GM18861 (cell line): ENCODE results near the gene KIAA0513.

Experiments used
- ATAC-seq: cut with Tn5 transposase; IDR thresholded peaks from one replicate; pipeline ENCODE4 v1.9.1; 2021; ENCODE audit not compliant: unreplicated experiment

The KIAA0513 gene

GRCh38 chr16:85085721-85086120 lies 58.1 kb downstream of the KIAA0513 start:
- no peak for ATAC-seq

DNA sequence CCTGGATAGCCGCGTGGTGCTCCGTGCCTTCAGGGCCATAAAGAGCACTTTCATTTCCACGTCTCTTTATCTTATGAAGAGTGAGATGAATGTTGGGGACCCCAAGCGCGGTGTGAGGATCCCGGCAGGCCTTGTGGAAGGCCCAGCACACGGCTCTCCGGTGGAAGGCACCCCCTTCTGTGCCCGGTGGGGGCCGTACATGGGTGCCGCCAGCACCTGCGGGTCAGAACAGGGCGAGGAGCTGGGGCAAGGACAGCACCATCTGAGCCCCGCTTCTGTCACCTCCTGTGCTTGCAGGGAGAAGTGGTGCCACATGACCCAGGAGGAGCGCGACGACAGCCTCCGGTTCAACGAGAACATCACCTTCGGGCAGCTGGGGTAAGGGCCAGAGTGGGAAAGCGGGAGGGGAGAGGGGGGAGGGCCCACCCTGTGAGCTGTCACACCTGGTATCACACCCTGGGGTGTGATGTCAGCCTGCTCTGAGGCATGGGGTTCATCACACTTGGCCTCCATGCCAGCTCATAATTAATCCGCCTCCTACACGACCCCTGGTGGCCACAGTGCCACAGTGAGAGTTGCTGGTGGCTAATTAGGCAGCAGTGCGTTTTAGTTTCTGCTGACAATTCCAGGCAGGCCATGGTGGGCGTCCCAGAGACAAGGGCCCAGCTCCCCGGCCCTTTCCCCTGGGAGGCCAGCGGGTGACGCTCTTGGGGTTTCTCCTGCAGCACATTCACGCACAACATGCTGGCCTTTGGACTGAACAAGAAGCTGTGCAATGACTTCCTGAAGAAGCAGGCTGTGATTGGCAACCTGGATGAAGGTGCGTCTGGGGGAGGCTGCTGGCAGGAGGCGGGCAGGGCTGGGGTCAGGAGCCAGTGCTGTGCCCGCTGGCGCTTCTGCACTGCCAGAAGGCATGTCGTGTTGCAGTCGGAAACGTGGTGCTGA lies 59.0 kb downstream of the KIAA0513 start:
- ATAC-seq: no peak

DNA sequence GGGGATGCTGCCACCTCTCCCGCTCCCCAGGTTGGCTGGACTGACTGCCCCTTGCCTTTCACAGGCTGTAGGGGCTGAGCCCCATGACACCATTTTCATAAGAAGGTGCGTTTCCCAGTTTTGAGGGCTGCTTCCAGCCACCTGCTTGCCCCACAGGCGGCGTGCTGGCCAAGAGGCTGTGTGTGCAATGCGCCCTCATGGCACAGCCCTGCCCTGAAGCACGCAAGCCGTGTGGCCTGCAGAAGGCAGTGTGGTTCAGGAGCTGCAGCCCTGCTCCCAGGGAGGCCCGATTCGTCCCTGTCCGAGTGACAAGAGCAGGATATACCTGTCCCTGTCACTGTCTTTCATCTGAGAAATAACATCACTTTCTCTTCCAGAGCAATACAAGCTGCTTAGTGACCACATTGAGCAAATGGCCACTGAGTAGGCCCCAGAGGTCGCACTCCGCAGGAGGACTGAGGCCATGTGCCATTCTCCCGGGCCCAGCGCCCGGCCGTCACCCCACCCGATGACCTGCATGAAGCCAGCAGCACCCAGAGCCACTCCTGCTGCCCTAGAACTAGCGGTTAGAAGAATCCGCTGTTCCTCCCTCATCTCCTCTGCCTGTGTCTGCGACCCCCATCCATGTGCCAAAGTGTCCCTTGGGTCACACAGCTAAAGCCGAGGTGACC lies 60.4 kb downstream of the KIAA0513 start:
- ATAC-seq: no peak

DNA sequence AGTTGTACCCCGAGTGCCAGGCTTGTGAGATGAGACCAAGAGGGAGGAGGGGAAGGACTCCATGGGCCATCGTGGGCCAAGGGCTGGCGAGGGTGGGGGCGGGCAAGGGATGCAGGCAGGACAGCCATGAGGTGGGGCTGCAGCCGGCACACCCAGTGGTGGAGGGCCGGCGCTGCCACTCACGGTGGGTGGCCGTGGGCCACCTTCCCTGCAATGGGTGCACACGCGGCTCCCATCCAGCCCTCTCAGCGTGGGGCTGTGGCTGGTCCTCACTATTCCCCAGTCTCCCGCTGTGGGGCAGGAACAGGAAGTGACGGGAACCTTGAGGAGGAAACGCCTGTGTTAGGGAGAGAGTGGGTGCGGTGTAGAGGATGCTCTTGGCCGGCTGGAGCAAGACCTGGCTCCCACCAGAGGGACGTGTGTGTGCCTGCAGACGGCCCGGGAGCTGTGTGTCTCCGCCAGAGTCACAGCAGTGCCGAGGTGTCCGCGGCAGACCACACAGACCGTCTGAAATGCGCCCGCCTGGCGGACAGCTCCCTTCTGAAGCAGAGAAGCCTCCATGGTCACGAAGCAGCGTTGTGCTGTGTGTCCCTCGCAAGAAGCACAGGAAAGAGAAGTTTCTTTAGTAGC lies 61.1 kb downstream of the KIAA0513 start:
- no peak for ATAC-seq

DNA sequence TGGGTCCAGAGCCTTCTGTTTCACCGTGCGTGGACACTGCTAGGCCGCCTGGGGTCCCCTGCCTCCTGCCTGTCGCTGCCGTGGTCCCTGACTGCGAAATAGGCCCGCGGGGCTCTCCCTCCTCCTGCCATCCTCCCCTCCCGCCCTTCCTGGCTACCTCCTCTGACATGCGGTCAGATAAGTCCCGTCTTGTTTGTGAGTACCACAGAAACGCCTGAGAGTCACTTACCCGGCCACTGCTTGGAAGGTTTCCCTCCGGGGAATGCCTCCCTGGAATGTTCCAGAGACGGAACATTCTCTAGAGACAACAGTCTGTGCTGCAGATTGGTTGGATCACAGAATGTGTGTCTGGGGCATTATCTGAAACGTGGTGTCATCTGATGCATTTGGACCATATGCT lies 61.9 kb downstream of the KIAA0513 start:
- no peak for ATAC-seq

GRCh38 chr16:85090181-85090580 lies 62.6 kb downstream of the KIAA0513 start:
- no peak for ATAC-seq

GRCh38 chr16:85090873-85091521 lies 63.4 kb downstream of the KIAA0513 start:
- no peak for ATAC-seq

GRCh38 chr16:85091522-85091910 lies 63.9 kb downstream of the KIAA0513 start:
- ATAC-seq: no peak

DNA sequence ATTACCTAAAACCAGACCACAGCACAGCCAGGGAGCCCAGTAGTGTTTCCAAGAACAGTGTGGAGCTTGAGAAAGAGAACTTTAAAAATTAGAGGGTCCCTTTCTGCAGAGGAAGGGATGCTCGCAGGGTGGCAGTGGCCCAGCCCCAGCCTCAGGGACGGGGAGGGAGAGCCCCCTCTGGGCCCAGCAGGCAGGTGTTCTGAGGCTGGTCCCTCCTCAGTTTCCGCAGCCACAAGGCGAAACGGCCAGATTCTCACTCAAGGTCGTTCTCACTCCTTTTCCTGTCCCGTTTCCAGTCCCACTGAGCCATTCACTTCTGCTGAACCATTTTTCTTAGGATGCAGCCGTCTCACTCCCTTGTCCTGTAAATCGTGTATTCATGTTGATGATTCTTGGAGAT lies 64.7 kb downstream of the KIAA0513 start:
- no peak for ATAC-seq

DNA sequence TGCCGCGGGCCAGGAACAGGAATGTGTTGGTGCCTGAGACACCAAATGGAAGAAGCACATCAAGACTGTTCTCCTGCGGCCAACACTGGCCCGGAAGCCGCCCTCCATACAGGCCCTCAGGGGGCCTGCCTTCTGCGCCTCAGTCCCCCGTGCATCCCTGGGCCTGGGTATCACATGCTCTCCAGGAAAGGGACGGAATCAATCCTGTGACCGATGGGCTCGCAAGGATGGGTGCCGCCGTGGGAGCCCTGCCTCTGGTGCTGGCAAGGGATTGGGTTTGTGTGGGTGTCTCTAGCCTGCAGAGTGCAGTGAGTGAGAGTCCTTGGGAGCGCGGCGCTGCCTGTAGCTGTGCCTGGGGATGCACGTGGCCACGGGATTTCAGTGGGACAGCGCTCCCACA lies 65.3 kb downstream of the KIAA0513 start:
- no peak for ATAC-seq

- ATAC-seq: no peak
Observed at GRCh38 chr16:85093705-85094104, 66.1 kb downstream of the KIAA0513 start.

GRCh38 chr16:85094176-85094805 lies 66.7 kb downstream of the KIAA0513 start:
- no peak for ATAC-seq

DNA sequence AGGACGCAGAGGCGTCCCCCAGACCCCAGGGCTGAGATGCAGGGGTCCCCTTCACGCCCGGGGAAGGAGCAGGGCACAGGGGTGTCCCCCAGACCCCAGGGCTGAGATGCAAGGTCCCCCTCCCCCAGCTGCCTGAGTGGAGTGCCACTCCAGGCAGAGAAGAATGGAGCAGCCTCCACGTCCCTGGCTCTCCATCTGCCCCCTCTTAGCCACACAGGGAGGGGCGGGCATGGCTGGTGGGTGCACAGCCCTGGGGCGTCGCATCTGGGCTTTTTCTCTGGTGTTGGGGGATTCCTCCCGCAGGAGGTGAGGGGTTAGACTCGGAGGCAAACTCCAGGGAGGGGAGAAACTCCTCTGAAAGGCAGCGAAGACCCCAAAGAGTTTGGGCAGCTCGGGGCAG lies 67.2 kb downstream of the KIAA0513 start:
- no peak for ATAC-seq

- no peak for ATAC-seq
Observed at GRCh38 chr16:85096921-85097320, 69.3 kb downstream of the KIAA0513 start.

DNA sequence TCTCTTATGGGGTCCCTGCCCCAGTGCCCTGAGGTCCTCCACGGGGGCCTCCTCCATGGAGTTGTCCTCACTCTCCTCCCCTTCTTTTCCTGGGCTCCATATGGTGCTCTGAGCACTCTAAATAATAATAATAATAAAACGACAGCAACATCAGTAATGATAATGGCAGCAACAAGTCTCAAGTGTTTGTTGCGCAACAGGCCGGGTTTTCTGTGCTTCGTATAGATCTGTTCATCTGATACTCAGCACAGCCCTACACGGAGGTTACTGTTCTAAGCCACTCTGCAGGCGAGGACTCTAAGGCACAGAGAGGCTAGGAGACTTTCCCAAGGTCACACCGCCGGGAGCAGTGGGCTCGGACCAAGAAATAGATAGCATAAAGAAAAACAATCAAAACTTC lies 71.0 kb downstream of the KIAA0513 start:
- no peak for ATAC-seq

DNA sequence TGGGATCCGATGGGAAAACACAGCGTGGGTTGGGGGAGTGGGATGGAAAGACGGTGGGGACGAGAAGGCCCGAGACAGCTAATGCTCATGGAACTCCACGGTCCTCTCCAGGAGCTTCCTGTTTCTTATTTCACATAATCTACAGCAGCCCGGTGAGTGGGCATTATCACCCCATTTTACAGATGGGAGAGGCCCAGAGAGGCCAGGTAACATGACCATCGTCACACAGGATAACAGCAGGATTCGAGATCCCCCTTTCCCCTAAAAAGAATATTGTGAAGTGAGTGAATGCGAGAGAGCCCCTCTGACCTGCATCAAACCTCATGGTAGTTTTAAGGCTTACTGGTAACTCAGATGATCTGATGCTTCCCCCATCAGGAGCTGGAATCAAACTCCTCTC lies 72.7 kb downstream of the KIAA0513 start:
- no peak for ATAC-seq

- ATAC-seq: no peak
Observed at GRCh38 chr16:85101956-85102630, 74.5 kb downstream of the KIAA0513 start.

DNA sequence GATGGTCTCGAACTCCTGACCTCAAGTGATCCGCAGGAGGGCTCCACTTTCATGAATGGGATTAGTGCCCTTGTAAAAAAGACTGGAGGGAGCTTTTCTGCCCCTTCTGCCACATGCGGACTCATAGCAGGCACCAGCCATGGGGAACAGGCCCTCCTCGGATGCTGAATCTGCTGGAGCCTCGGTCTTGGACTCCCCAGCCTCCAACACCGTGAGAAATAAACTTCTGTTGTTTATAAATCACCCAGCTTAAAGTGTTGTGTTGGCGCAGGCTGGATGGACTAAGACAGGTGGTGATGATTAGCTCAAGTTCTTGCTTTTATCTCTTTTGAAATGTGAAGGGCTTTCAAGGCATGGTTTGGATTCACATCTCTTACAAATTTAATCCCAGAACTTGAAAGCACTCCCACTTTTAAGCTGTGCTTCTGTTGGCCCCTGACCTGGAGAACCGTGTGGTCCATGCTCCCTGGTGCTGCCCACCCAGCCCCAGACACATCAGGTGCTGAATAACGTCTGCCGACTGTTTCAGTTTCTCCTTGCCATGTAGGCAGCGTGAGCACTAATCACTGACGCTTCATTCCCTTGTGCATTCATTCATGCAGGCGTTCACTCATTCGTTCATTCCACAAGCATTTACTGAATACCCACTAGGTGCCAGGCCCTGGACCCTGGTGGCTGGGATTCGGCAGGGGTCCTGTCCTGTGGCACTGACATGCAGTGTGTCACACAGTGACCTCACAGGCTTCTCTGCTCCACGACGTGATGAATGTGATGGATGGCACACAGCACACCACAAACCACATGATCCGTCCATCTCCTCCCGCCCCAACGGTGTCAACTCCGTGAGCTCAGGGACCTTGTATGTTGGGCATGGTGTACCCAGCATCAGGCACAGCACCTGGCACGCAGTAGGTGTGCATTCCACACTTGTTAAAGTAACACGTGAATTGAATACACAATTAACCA lies 75.8 kb downstream of the KIAA0513 start:
- ATAC-seq: no peak

DNA sequence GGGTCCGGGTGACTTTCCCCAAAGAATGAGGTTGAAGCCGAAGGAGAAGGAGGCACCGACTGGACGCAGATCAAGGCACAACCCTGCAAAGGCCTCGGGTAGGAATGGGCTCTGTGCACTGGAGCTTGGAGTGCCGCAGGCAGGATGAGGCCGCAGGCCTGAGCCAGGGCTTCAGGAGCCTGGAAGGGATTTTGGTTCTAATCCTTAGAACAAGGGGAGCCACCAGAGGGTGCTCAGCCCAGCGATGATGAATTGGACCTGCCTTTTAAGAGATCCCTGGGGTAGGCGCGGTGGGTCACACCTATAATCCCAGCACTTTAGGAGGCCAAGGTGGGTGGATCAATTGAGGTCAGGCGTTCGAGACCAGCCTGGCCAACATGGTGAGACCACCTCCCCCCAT lies 76.6 kb downstream of the KIAA0513 start:
- no peak for ATAC-seq
